Superior temporal gyrus (tissue), 1 donor: ENCODE results near the gene FMR1.

Source experiments
- DNase-seq: peaks from one replicate; pipeline ENCODE4 v3.0.0-alpha.2; 2016; ENCODE audit errors: extremely low spot score

Gene FMR1

GRCh38 chrX:147911192-147912022, at the start of gene FMR1:
Gene FMR1, plus strand, starts transcription at chrX:147911919. Its CDS starts 261 bp downstream, at chrX:147912180.
- peak; percentile 89 for DNase-seq

- no peak for DNase-seq
Measured at GRCh38 chrX:147875866-147876596, 35.7 kb upstream of the FMR1 start.

- DNase-seq = no peak
Measured at GRCh38 chrX:147876849-147877646, 34.7 kb upstream of the FMR1 start.

- no peak for DNase-seq
Measured at GRCh38 chrX:147877726-147878125, 34.0 kb upstream of the FMR1 start.

GRCh38 chrX:147884958-147885357, 26.8 kb upstream of the FMR1 start:
- no peak for DNase-seq

GRCh38 chrX:147890756-147891155, 21.0 kb upstream of the FMR1 start:
- DNase-seq = no peak

GRCh38 chrX:147891896-147892295, 19.8 kb upstream of the FMR1 start:
- DNase-seq = no peak

GRCh38 chrX:147893741-147894140, 18.0 kb upstream of the FMR1 start:
- DNase-seq = no peak

GRCh38 chrX:147894366-147894963, 17.3 kb upstream of the FMR1 start:
- DNase-seq = no peak

- no peak for DNase-seq
Measured at GRCh38 chrX:147897117-147897516, 14.6 kb upstream of the FMR1 start.

GRCh38 chrX:147898951-147899350, 12.8 kb upstream of the FMR1 start:
- no peak for DNase-seq

- no peak for DNase-seq
Measured at GRCh38 chrX:147899379-147900114, 12.2 kb upstream of the FMR1 start.

GRCh38 chrX:147900349-147900748, 11.4 kb upstream of the FMR1 start:
- no peak for DNase-seq

- DNase-seq = no peak
Measured at GRCh38 chrX:147901461-147902126, 10.1 kb upstream of the FMR1 start.

- DNase-seq = no peak
Measured at GRCh38 chrX:147902270-147902669, 9.4 kb upstream of the FMR1 start.

- no peak for DNase-seq
Measured at GRCh38 chrX:147908106-147908505, 3.6 kb upstream of the FMR1 start.

- DNase-seq = no peak
Measured at GRCh38 chrX:147910607-147911006, 1.1 kb upstream of the FMR1 start.

- peak; percentile 16 for DNase-seq
Measured at GRCh38 chrX:147912093-147912801, 528 bp downstream of the FMR1 start.

- DNase-seq = no peak
Measured at GRCh38 chrX:147913570-147913969, 1.9 kb downstream of the FMR1 start.

GRCh38 chrX:147914591-147914990, 2.9 kb downstream of the FMR1 start:
- DNase-seq = no peak
